Neural cell (in vitro differentiated cells): ENCODE measurements around the gene LRRC74A.

ENCODE experiments used
- EZH2 ChIP-seq: fragments of 200-600, 300-800 bp; shearing (Covaris generic), sonication (generic); IDR thresholded peaks from 2 replicates; pipeline ENCODE4 v1.6.1; 2014; ENCODE audit warnings: antibody characterized with exemption, low read length, borderline replicate concordance, mild to moderate bottlenecking; ENCODE audit not compliant: insufficient read depth, poor library complexity, severe bottlenecking
- POLR2AphosphoS5 ChIP-seq: IDR thresholded peaks from 2 replicates; pipeline ENCODE4 v1.6.1; 2012
- RAD21 ChIP-seq: fragments of 450-650 bp; conservative IDR thresholded peaks from 2 replicates; pipeline ENCODE4 v1.6.1; 2014; ENCODE audit warnings: antibody characterized with exemption, mild to moderate bottlenecking, moderate library complexity
- TF ChIP-seq, protein P1 (sequence below): fragments of 450-650 bp; IDR thresholded peaks from 2 replicates; pipeline ENCODE4 v1.5.1; 2014; ENCODE audit warnings: antibody characterized with exemption, mild to moderate bottlenecking, moderate library complexity; ENCODE audit not compliant: poor library complexity, severe bottlenecking

DNA sequence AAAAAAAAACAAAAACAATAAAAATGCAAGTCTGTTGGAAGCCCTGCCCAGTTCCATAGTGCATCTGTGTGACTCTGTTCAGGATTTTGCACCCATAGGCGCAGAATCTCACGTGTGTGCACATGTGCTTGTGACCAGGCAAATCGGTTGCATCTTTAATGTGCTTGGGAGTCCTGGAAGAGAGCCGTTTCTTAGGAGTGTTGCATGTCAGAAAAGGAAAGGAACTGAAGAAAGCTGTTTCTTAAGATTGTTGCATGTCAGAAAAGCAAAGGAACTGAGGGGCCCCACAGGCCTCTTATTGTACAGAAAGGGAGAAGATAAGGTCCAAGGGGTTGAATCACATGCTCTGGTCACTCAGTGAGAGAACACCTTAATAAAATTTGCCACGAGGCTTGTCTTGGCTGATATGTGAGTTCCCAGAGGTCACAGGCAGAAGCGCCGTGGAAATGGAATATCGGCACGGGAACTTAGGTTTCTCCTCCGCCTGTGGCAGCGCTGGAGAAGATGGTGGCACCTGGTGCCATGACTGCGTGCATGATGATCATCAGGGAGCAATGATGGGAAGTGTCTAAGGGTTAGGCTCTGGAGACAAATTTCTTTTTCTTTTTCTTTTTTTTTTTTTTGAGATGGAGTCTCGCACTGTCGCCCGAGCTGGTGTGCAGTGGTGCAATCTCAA, 90.0 kb downstream of the LRRC74A start:
- TF ChIP-seq, protein P1, sequence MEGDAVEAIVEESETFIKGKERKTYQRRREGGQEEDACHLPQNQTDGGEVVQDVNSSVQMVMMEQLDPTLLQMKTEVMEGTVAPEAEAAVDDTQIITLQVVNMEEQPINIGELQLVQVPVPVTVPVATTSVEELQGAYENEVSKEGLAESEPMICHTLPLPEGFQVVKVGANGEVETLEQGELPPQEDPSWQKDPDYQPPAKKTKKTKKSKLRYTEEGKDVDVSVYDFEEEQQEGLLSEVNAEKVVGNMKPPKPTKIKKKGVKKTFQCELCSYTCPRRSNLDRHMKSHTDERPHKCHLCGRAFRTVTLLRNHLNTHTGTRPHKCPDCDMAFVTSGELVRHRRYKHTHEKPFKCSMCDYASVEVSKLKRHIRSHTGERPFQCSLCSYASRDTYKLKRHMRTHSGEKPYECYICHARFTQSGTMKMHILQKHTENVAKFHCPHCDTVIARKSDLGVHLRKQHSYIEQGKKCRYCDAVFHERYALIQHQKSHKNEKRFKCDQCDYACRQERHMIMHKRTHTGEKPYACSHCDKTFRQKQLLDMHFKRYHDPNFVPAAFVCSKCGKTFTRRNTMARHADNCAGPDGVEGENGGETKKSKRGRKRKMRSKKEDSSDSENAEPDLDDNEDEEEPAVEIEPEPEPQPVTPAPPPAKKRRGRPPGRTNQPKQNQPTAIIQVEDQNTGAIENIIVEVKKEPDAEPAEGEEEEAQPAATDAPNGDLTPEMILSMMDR = no peak
- no peak for TF ChIP-seq POLR2AphosphoS5
- no peak for TF ChIP-seq EZH2
- no peak for TF ChIP-seq RAD21
